Skeletal muscle satellite cell (primary cell): ENCODE results near the gene STOML1.
"Not testable (repeated sequence)": the region's sequence is repeated elsewhere in the genome, so short reads cannot be mapped to it uniquely, and the experiment has no call there.

Experiments used
- H3K27me3 ChIP-seq: 2 replicates; pipeline ENCODE4 v1.7.0; 2013; ENCODE audit warnings: low read length; ENCODE audit not compliant: control insufficient read depth, insufficient read depth
- H3K36me3 ChIP-seq: 2 replicates; pipeline ENCODE4 v1.7.0; 2013; ENCODE audit warnings: mild to moderate bottlenecking, control low read depth, low read length; ENCODE audit not compliant: insufficient read depth
- H3K4me1 ChIP-seq: 2 replicates; pipeline ENCODE4 v1.7.0; 2013; ENCODE audit warnings: low read length; ENCODE audit not compliant: control insufficient read depth, insufficient read depth
- H3K4me2 ChIP-seq: 2 replicates; pipeline ENCODE4 v1.7.0; 2013; ENCODE audit warnings: mild to moderate bottlenecking, low read length
- H3K4me3 ChIP-seq: 2 replicates; pipeline ENCODE4 v1.7.0; 2013; ENCODE audit warnings: low read length
- H3K9ac ChIP-seq: 2 replicates; pipeline ENCODE4 v1.7.0; 2013; ENCODE audit warnings: mild to moderate bottlenecking, low read depth, low read length, moderate library complexity
- H3K9me3 ChIP-seq: replicated peaks from 2 replicates; pipeline ENCODE4 v1.7.0; 2013; ENCODE audit warnings: mild to moderate bottlenecking, control low read depth, low read length

Gene STOML1

GRCh38 chr15:73938516-73938915 lies 53.6 kb downstream of the STOML1 start:
- not testable (repeated sequence) for H3K9me3 ChIP-seq, H3K9ac ChIP-seq, H3K4me2 ChIP-seq, H3K27me3 ChIP-seq, H3K4me3 ChIP-seq
- Histone ChIP-seq H3K36me3 (peaks cover 31% of the 10 kb centered on the region), H3K4me1 (peaks cover 61% of the 10 kb centered on the region)

- Histone ChIP-seq H3K9me3 (no peaks in the 10 kb centered on the region), H3K4me2 (no peak overlapping the region), H3K36me3 (peaks cover 29% of the 10 kb centered on the region), H3K27me3 (no peaks in the 10 kb centered on the region), H3K9ac (no peak overlapping the region), H3K4me1 (peaks cover 61% of the 10 kb centered on the region), H3K4me3 (no peak overlapping the region)
Observed at GRCh38 chr15:73937726-73938125, 54.4 kb downstream of the STOML1 start.

GRCh38 chr15:73937296-73937695 lies 54.8 kb downstream of the STOML1 start:
- Histone ChIP-seq H3K4me2 (no peak overlapping the region), H3K9ac (no peak overlapping the region), H3K27me3 (no peaks in the 10 kb centered on the region), H3K36me3 (peaks cover 29% of the 10 kb centered on the region), H3K9me3 (no peaks in the 10 kb centered on the region), H3K4me1 (peaks cover 57% of the 10 kb centered on the region), H3K4me3 (no peak overlapping the region)

- peaks cover 33% of the 10 kb centered on the region for H3K36me3 ChIP-seq
- no peaks in the 10 kb centered on the region for H3K27me3 ChIP-seq
- H3K9me3 ChIP-seq, result no peaks in the 10 kb centered on the region
- H3K4me1 ChIP-seq, result peaks cover 52% of the 10 kb centered on the region
- H3K9ac ChIP-seq, result no peak overlapping the region
- H3K4me2 ChIP-seq, result no peak overlapping the region
- H3K4me3 ChIP-seq, result no peak overlapping the region
Observed at GRCh38 chr15:73936588-73937290, 55.4 kb downstream of the STOML1 start.

- peaks cover 35% of the 10 kb centered on the region for H3K36me3 ChIP-seq
- no peak overlapping the region for H3K9ac ChIP-seq
- no peak overlapping the region for H3K4me2 ChIP-seq
- H3K4me1 ChIP-seq, result peaks cover 52% of the 10 kb centered on the region
- H3K9me3 ChIP-seq, result no peaks in the 10 kb centered on the region
- no peak overlapping the region for H3K4me3 ChIP-seq
- no peaks in the 10 kb centered on the region for H3K27me3 ChIP-seq
Observed at GRCh38 chr15:73936181-73936580, 55.9 kb downstream of the STOML1 start.

GRCh38 chr15:73935547-73935946 lies 56.5 kb downstream of the STOML1 start:
- H3K27me3 ChIP-seq, result no peaks in the 10 kb centered on the region
- H3K4me1 ChIP-seq, result peaks cover 52% of the 10 kb centered on the region
- peaks cover 39% of the 10 kb centered on the region for H3K36me3 ChIP-seq
- no peak overlapping the region for H3K4me2 ChIP-seq
- no peak overlapping the region for H3K4me3 ChIP-seq
- no peaks in the 10 kb centered on the region for H3K9me3 ChIP-seq
- H3K9ac ChIP-seq, result no peak overlapping the region

GRCh38 chr15:73934281-73934680 lies 57.8 kb downstream of the STOML1 start:
- Histone ChIP-seq H3K4me2 (no peak overlapping the region), H3K9ac (no peak overlapping the region), H3K9me3 (no peaks in the 10 kb centered on the region), H3K27me3 (no peaks in the 10 kb centered on the region), H3K4me3 (no peak overlapping the region), H3K4me1 (peaks cover 52% of the 10 kb centered on the region), H3K36me3 (peaks cover 47% of the 10 kb centered on the region)

GRCh38 chr15:73932381-73933191 lies 59.5 kb downstream of the STOML1 start:
- Histone ChIP-seq H3K4me2 (no peak overlapping the region), H3K9ac (no peak overlapping the region), H3K9me3 (no peaks in the 10 kb centered on the region), H3K27me3 (no peaks in the 10 kb centered on the region), H3K36me3 (peaks cover 50% of the 10 kb centered on the region), H3K4me3 (no peak overlapping the region), H3K4me1 (peaks cover 59% of the 10 kb centered on the region)

GRCh38 chr15:73931441-73931840 lies 60.7 kb downstream of the STOML1 start:
- Histone ChIP-seq H3K36me3 (peaks cover 46% of the 10 kb centered on the region), H3K27me3 (no peaks in the 10 kb centered on the region), H3K9me3 (no peaks in the 10 kb centered on the region), H3K4me2 (peak overlapping the region; percentile 97), H3K4me3 (no peak overlapping the region), H3K9ac (no peak overlapping the region), H3K4me1 (peaks cover 62% of the 10 kb centered on the region)

GRCh38 chr15:73930790-73931281 lies 61.3 kb downstream of the STOML1 start:
- peak overlapping the region; percentile 97 for H3K4me2 ChIP-seq
- H3K27me3 ChIP-seq, result no peaks in the 10 kb centered on the region
- peaks cover 67% of the 10 kb centered on the region for H3K4me1 ChIP-seq
- peak overlapping the region; percentile 49 for H3K9ac ChIP-seq
- H3K9me3 ChIP-seq, result no peaks in the 10 kb centered on the region
- H3K36me3 ChIP-seq, result peaks cover 46% of the 10 kb centered on the region
- H3K4me3 ChIP-seq, result peak overlapping the region; percentile 87

- peak overlapping the region; percentile 97 for H3K4me2 ChIP-seq
- H3K9me3 ChIP-seq, result no peaks in the 10 kb centered on the region
- H3K36me3 ChIP-seq, result peaks cover 42% of the 10 kb centered on the region
- peak overlapping the region; percentile 49 for H3K9ac ChIP-seq
- H3K27me3 ChIP-seq, result no peaks in the 10 kb centered on the region
- peak overlapping the region; percentile 87 for H3K4me3 ChIP-seq
- peaks cover 67% of the 10 kb centered on the region for H3K4me1 ChIP-seq
Observed at GRCh38 chr15:73930371-73930770, 61.7 kb downstream of the STOML1 start.
